ENCODE measurements around the gene MICAL3.
"Not testable (repeated sequence)": the region's sequence is repeated elsewhere in the genome, so short reads cannot be mapped to it uniquely, and the experiment has no call there.

Gene MICAL3

DNA sequence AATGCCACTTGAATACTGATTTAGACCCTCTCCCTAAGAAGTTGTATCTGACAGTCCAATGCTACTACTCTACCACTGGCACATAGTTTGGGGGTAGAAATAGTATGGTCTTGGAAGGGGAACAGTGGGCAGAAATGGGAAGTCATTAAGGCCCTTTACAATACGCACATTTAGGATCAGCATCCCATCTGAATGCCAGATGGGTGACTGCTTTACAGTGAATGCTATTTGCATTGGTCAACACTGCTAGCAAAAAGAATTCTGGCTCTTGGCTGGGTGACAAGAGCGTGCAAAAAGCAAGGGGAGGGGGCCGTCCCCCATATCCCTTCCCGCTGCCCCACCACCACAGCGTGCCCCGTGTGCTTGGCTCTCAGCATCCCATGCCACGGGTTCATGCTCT lies 145.4 kb downstream of the MICAL3 start:
- DNase-seq, result no peak

DNA sequence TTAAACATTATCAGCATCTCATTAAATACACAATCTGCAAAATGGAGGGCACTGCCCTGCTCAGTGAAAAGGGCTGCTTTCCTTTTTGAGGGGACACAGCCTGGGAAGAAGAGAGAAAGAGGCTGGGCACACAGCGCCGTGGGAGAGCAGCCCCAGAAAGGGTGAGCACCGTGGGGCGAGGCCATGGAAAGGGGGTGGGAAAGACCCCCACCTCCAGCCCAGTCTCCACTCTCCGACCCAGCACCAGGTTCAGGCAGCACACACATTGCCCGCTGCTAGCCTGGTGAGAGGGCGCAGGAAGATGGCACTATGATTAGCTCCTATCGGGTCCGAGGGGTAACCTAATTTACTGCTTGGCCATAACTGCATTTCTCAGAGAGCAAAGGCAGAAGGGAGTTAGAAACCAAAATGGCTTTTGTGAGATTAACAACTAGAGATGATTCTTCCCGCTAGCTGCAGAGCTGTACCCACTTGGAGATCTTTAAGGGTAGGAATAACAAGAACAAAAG lies 146.1 kb downstream of the MICAL3 start:
- DNase-seq, result no peak

DNA sequence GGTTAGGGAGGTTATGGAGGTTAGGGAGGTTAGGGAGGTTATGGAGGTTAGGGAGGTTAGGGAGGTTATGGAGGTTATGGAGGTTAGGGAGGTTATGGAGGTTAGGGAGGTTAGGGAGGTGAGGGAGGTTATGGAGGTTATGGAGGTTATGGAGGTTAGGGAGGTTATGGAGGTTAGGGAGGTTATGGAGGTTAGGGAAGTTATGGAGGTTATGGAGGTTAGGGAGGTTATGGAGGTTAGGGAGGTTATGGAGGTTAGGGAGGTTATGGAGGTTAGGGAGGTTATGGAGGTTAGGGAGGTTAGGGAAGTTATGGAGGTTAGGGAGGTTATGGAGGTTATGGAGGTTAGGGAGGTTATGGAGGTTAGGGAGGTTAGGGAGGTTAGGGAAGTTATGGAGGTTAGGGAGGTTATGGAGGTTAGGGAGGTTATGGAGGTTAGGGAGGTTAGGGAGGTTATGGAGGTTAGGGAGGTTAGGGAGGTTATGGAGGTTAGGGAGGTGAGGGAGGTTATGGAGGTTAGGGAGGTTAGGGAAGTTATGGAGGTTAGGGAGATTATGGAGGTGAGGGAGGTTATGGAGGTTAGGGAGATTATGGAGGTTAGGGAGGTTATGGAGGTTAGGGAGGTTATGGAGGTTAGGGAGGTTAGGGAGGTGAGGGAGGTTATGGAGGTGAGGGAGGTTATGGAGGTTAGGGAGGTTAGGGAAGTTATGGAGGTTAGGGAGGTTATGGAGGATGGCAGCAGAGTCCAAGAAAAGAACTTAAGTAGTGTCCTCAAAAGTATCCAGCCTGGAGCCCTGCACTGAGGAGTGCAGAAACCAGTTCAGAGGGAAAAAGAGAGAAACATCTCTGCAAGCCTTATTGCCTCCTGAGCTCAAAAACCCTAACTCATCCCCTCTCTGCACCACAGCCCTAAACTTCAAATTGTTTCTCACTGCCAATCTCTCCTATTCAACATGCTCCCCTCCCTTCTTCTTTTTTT lies 147.2 kb downstream of the MICAL3 start:
- not testable (repeated sequence) for DNase-seq

DNA sequence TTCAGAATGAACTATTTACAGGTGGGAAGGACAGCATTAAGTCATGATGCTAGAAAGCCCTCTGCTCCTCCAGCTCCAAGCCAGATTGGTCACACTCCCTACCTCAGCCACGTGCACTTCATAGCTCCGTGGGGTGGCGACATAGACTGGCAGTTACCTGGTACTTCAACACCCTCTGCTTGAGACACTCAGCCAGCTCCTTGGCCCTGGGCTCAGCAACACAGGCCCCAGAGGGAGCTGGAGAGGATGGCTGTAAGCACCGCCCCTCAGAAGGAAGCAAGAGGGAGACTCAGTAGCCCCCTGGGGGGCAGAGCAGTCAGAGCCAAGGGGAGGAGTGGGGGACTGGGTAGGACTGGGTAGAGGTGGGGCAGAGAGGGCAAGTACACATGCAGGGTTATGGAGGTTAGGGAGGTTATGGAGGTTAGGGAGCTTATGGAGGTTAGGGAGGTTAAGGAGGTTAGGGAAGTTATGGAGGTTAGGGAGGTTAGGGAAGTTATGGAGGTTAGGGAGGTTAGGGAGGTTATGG lies 148.0 kb downstream of the MICAL3 start:
- no peak for DNase-seq

DNA sequence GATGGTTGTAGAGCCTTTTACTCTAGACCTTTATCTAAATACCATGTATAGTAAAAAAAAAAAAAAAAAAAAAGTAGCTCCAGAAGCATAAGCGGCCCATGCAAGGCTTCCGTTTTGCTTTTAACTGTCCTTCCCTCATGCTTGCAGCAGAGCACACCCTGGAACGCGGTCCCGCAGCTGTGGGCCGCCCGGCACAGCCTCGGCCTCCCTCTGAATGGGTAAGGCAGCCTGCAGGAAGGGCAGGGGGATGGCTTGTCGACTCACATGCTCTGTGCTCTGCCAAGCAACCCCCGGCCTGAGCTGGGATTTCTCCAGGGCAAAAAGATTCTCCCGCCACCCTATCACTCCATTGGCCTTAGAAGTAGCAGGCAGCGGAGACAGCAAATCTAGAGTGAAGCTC lies 148.7 kb downstream of the MICAL3 start:
- no peak for DNase-seq

DNA sequence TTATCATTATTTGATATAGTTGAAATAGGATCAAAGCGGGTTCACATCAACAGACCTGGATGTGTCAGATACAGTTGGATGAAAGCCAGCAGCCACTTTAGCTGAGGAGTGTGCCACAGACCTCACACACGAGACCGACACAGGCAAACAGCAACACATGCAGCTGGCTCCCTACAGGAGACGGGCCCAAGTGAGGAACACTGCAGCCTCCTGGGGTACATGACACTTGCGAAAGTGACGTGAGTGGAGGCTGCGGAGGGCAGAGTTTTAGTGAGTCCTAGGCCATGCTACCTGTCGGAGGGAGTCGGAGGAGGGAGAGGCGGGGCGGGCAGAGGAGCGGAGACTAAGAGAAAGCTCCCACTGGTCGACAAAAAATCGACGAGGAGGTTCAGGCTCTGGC lies 149.2 kb downstream of the MICAL3 start:
- DNase-seq, result peak; percentile 65

DNA sequence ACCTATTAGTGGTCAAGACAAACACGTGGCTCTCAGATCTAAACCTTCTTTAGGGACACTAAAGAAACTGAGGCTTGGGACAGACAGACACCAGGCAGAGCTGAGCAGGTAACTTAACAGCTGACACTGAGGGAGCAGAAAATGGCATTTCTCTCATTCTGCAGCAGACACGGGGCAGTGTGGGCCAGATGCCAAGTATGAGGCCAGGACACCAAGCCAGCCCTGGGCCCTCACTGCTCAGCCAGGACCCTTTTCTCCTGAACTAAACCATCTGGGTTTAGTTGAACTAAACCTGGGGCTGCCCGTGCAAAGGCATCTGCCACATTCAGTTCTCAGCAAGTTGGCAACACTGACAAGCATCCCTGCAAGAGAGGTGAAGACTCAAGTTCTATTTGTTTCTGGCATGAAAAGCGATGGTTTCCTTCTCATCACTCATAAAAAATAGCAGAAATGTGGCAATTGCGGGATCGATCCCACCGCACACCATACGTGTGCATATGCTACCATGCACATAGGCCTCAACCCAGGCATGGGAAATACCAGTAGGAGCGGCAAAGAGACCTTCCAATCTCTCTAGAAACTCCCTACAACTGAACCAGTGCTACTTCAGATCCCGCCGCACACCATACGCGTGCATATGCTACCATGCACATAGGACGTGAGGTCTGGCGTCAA lies 150.0 kb downstream of the MICAL3 start:
- DNase-seq, result no peak

DNA sequence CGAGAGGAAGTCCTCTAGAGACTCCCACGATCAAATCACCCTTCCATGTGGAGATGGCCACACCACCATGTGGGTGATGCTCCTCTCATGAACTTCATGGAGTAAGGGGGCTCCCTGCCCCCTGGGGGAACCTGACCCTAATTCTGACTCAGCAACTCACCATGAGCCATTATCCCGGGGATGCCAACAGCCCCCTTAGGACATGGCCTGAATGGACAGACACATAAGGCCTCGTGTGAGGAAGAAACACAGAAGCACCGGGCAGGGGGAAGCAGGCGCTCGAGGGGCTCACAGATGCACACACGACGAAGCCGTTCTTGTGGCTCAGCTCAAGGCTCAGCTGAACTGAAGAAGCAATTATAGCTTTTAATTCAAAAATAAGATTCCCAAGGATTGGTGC lies 150.6 kb downstream of the MICAL3 start:
- DNase-seq, result no peak

DNA sequence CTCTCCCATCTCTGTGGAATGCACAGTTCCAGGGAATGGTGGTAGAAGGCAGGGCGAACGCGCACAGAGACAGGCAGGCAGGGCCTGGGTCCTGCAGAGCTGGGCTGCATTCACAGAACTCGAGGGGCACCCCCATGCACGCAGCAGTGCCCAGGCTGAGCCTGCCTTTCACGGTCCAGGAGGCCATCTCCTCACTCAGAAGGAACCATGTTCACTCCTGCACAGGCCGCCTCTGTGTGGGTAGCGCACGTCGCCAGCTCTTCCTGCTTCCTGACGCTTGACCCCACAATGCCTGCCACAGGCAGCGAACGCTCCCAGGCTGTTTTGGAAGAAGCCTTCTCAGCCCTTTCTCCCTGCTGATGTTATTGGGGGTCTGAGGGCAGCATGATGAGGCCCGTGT lies 151.2 kb downstream of the MICAL3 start:
- DNase-seq, result no peak

DNA sequence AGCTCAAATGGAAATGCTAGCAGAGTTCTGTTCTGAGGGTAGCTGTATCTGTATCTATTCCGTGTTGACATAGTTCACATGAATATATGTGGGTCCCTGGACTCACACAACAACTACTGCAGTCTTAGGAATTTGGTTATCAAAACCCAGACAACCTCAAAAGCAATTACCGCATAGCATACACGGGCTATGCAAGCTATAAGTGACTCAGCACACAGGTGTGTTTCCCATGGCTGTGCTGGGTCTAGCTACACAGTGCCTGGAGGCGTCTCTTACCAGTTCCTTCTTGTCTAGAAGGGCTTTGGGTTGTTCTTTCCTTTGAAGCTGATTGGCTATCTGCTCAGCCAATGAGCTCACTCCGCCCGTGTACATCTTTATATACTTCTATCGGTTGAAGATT lies 151.9 kb downstream of the MICAL3 start:
- DNase-seq, result no peak

DNA sequence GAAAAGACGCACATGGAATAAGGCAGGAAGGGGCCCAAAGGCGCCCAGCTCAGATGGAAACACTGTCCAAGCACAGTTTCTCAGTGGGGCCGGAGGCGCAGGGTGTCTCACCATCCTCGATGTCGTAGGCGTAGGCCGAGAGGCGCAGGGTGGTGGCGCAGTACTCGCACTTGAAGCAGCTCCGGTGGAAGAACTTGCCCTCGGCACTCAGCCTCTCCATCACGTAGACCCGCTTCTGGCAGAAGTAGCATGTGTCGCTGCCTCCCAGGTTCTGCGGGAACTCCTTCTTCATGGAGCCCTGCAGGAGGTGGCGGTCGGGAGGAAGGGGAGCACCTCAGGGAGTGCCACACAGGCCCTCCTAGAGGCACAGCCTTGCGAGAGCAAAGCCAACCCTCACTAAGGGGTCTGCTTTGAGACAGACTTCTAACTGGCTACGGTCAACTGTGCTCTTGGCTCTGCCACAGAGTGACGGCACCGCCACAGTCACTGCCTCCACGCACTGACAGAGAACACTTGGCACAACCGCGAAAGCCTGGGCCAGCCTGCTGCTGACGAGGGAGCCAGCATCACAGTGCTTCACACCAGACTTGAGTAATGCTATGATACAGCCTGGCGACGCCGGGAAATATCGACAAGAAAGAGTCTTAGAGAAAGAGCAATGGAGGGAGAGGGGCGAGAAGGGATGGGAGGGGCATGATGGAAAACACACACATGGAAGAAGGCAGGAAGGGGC lies 152.5 kb downstream of the MICAL3 start:
- DNase-seq, result no peak

DNA sequence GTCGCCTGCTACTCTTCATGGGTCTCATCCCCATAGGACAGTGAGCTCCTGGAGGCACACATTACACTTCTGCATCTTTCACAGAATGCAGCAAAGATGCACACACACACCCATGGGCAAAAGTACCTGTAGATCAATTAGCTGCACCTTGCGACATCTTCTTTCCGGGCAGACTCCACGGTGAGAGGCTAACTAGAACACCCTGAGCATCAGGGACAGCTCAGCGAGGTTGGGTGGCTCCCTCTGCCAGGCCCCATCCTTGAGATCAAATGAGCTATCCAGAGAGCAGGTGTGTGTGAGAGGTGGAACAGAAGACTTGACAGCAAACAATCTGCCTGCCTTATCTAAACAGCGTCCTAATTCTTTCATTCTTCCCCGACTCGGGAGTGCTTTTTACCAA lies 154.0 kb downstream of the MICAL3 start:
- peak; percentile 68 for DNase-seq

DNA sequence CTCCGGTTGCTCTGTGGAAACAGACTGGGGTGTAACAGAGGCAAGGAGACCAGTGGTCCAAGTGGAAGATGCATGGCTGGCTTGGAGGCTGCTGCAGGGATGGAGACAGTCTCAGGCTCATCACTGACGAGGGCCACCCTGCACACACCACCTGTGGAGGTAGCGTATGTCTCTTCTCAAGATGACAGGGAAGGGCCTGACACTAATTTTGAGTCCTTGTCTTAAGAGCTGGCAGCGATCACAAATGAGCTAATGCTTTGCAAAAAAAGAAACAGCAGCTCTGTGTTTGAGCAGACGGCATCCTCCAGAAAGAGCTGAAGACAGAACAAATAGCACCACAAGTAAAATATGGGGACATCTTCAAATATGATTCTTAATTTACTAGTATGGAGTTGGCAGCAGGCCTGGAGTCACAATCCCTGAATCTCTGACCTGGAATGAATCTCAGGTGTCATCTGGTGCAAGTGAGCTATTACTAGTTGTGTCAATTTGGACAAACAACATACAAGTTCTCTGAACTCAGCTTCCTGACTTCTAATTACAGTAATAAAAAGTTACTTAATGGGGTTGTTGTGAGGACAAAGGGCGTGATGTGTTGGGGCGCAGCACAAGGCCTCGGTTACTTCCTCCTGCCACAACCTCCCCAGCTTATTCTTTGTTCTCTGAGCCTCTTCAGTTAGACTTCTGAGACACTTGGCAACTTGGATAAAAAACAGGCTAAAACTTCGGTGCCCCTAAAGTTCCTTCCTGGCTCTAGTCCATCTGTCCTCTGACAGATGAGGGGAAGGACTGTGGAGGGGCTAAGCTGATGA lies 154.9 kb downstream of the MICAL3 start:
- no peak for DNase-seq

DNA sequence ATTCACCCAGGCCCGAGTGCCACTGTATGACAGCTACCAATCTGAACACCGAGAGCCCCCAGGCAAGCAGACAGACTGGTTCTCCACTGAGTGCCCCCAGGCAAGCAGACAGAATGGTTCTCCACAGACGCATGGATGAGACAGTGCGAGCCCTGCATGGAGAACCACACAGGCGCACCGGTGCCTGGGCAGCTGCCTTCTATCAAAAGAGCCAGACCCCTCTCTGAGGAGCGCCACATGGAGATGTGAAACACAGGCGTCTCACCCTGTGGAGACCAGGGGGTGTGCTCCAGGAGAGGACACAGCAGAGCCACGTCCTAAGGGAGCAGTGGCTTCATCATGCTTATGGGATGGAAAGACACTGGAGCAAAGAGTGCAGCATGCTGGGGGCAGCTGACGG lies 155.6 kb downstream of the MICAL3 start:
- DNase-seq, result no peak

DNA sequence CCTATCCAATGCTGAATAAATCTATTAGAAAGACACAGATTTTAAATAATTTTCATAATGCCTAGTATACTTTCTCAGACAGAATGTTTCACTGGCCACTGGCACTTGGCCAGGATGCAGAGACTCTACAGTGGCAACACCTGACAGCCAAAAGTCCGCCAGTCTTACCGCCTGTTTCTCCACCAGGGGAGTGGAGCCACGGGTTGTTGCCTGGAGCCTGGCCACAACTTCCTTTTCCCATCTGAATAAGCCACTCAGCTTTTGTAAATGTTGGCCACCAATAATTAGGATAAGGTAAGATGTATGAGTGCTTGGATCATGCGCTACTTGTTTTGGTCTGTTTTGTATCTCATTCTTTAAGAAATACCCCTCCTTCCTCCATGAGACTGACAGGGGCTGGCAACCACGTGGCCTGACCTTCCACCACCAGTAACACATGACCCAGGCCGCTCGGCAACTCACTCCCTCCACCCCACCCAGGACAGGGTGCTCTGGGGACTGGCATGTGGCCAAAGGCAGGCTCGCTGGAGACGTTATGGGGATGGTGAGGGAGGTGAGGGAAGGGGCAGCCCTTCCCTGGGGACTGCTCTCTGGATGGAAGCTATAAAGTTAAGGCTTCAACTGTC lies 157.1 kb downstream of the MICAL3 start:
- no peak for DNase-seq

DNA sequence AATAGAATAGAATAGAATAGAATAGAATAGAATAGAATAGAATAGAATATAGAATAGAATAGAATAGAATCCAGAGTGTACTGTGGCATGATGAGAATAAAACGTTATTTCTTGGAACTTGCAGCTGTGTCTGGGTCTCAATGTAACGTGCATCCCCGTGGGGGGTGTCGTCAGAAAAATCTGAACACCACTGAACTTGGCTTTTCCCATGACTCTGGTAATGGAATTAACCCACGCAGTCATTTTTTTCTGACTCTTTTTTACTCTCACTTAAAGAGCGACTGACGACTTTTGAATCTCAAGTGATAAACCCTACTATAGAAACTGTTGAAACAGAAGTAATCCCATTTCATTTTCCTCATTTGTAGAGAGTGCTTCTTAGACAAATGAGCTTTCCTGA lies 157.7 kb downstream of the MICAL3 start:
- DNase-seq, result no peak

DNA sequence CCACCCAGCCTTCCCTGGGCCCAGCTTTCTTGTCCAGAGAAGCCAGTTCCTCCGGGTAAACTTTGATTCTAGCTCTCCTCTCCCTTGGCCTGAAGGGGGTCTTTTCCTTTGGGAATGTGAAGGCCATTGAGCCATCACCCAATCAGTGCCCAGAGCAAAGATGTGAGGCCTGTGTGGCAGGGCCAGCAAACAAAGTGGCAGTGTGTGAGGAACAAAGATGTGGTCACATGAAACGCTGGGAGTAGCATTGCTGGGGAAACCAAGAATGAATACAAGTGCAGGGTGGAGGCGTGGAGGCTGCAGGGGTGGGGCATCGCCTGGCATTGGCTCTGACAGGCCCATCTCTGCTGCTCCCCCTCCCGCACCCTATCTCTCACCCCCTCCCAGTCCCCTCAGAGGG lies 158.2 kb downstream of the MICAL3 start:
- DNase-seq, result no peak

DNA sequence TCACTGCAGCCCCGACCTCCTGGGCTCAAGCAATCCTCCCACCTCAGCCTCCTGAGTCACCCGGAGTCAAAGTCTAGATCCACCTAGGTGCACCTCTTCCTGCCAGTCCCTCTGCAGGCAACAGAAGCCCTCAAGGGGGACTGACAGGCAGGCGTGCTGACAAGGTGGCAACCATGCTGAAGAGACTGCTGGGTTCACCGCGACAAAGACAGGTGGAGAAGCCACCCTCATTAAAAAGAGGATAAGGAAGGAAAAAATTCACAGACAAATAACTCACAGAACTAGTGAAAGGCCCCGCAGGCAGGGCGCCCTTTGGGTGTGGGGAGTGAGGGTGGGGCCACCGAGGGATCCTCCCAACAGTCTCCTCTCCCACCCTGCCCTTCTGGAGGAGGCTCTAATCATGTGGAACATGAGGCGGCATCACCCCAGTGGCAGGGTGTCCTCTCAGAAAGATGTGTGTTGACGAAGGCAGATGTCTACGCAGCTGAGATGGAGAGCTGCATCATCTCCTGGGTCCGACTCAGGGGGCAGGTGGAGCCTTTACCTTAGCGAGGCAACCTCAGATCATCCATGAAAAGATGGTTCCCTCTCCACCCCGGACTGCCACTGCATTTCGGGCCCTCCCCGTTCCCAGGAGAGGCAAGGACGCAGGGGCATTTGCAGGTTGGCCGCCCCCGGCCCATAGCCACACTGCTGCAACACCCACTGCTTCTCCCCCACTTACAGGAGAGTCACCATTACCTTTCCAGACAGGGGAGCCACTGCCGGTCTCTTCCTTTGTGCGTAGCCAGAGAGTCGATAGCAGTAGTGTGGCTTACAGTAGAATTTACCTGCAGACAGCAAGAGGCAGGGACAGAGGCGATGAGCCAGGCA lies 158.9 kb downstream of the MICAL3 start:
- DNase-seq, result no peak

DNA sequence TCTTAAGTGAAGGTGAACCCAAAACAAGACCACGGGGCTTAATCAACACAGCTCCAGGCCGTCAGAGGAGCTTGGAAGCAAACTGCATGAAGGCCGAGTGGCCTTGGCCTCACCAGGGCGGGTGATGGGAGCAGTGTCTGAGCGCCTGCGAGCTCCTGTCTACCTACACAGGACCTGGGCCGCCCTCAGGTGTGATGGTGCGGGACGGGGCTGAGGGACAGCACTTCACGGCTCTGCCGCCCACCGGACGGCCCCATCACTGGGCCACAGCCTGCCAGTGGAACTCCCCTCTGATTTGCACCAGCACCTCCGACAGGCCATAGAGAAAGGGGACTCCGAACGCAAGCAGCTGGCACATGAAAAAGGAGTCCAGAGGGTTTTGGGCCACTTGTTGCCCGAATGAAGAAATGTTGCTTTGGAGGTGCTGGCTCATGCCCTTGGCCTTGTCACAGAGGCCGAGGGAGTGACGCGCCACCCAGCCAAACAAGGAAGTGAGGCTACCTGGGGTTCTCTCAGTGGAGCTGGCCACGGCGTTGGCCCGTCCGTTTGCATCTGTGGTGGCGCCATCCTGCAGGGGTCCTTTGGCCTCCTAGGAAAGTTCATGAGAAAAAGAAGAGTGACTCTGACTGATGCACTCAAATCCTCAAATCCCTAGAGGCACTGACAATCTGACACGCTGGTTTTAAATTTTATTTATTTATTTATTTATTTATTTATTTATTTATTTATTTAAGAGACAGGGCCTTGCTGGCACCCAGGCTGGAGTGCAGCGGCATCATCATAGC lies 159.8 kb downstream of the MICAL3 start:
- no peak for DNase-seq

DNA sequence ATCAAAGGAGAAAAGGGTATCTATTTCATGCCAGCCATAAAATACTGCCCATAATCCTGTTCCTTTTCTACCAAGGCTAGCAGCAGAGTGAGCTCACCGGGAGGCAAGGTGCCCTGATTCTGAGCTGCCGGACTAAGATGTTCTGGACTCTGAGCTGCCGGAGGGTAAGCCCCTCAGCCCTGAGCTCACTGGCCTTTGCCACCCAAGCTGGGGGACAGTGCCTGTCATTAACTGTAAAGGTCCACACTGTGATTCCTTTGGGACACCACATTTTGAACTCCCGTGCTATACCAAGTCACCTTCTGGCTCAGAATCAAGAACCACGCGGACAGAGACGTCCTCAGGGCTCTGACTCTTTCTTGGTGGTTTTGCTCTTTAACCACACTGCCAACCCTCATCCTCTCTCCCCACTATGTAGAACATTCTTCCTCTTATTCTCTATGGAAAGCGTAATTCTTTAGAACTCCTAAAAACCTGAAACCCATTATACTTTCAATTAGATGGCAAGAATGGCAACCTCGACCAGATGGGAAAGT lies 161.6 kb downstream of the MICAL3 start:
- no peak for DNase-seq
